Kidney glomerular epithelial cell (primary cell): Measurements from ENCODE around the gene DHX8.

Source experiments
- DNase-seq: peaks from one replicate; lab custom pipeline; 2025; lab: John Stamatoyannopoulos, UW

DHX8 gene

DNA sequence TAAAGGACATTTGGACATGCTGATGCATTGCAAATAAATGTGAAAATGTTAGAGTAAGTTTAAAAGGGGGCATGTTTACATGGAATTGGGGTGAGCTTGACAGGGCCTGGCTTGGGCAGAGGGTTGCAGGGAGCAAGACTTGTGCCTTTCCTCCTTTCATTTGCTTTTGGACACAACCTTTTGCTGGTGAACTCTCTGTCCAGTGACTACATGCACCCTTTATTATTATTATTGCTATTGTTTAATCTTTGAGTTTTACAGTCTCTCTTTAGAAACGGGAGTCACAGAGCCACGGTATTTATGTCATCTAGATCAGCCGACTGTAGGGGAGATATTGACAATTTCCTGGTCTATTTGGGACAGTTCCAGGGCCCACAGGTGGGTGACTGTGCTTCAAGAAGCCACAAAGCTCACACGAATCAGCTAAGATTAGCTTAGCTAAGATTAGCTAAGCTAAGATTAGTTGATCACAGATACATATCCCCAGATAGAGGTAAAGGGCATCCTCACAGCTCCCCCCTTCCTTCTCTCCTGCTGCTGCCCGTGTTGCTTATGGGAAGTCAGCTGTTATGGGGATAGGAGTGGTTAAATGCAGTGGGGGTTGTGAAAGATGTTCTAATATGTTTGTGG, 91.2 kb downstream of the DHX8 start:
- DNase-seq: no peak
